K562 (cell line): ENCODE data around the gene LDLR.

Source experiments
- CTCF ChIP-seq, 3 experiments: IDR thresholded peaks in 2 of 3; conservative IDR thresholded peaks in 1 of 3; 2 replicates each; pipeline ENCODE4 v1.5.1; 2011 to 2012; ENCODE audit warnings: low read length in 3 of 3, mild to moderate bottlenecking in 3 of 3, control low read depth in 2 of 3, improper control_type of control experiment in 1 of 3, inconsistent platforms in 1 of 3, low read depth in 1 of 3, mixed read lengths in 1 of 3, moderate library complexity in 1 of 3; ENCODE audit not compliant: insufficient read depth in 2 of 3
- EZH2 ChIP-seq: IDR thresholded peaks from 2 replicates; pipeline ENCODE4 v1.6.1; 2012; ENCODE audit warnings: low read depth, mild to moderate bottlenecking, inconsistent platforms, low read length, borderline replicate concordance
- MYNN ChIP-seq, 2 experiments: sonication (generic); formaldehyde crosslinking in 1 of 2; IDR thresholded peaks; 2 replicates each; pipeline versions ENCODE4 v1.5.0 to v1.6.1; 2016 to 2020; ENCODE audit warnings: antibody characterized with exemption in 1 of 2, missing genetic modification reagents in 1 of 2
- POLR2A ChIP-seq: fragments of 450-650 bp; conservative IDR thresholded peaks from 2 replicates; pipeline ENCODE4 v1.6.1; 2016
- SIRT6 ChIP-seq: IDR thresholded peaks from one replicate; pipeline ENCODE4 v1.6.1; 2012; ENCODE audit warnings: low read depth, mild to moderate bottlenecking, control low read depth, inconsistent platforms, low read length, moderate library complexity
- TSHZ1 ChIP-seq: fragments of 250-450 bp; sonication (Bioruptor Pico); IDR thresholded peaks from 2 replicates; pipeline ENCODE4 v1.4.0; 2020; ENCODE audit warnings: mild to moderate bottlenecking, moderate library complexity
- ZBTB11 ChIP-seq, 3 experiments: fragments of 200-800 bp in 1 of 3; fragments of 250-450 bp in 1 of 3; fragments of 450-650 bp in 1 of 3; sonication (Bioruptor Pico) in 1 of 3; sonication (Bioruptor generic) in 1 of 3; formaldehyde crosslinking in 1 of 3; IDR thresholded peaks; 2 replicates each; pipeline versions ENCODE4 v1.6.1 to v1.8.0; 2016 to 2022; ENCODE audit warnings: mild to moderate bottlenecking in 2 of 3, missing genetic modification characterization in 2 of 3, missing compliant biosample characterization in 1 of 3, moderate library complexity in 1 of 3
- ZBTB43 ChIP-seq: sonication (generic); formaldehyde crosslinking; IDR thresholded peaks from 2 replicates; pipeline ENCODE4 v1.8.0; 2023; ENCODE audit warnings: mild to moderate bottlenecking, missing genetic modification reagents
- ZNF561 ChIP-seq: fragments of 450-650 bp; formaldehyde crosslinking; conservative IDR thresholded peaks from 2 replicates; pipeline ENCODE4 v1.4.0; 2020; ENCODE audit warnings: mild to moderate bottlenecking, moderate library complexity

GRCh38 chr19:11181488-11181887 lies 92.2 kb downstream of the LDLR start:
- TF ChIP-seq CTCF (IDR thresholded peaks at IDR 0.05 in 2 of 3, conservative IDR thresholded peaks at IDR 0.05 in 1 of 3; ENCODE audit: insufficient read depth in 2 of 3, low read depth in 1 of 3, low read length in 3 of 3) (no peak), POLR2A (no peak), ZBTB43 (CRISPR knock-in tag) (no peak), ZNF561 (CRISPR knock-in tag) (no peak), MYNN (IDR thresholded peaks at IDR 0.05) (no peak), MYNN (CRISPR knock-in tag; IDR thresholded peaks at IDR 0.05) (no peak), TSHZ1 (no peak), EZH2 (no peak), SIRT6 (no peak), ZBTB11 (CRISPR knock-in tag; IDR thresholded peaks at IDR 0.05) (no peak)
